Duodenal mucosa (tissue), 2 donors: ENCODE measurements around the gene ARHGAP8.

Source experiments
- H3K27ac ChIP-seq: one replicate; pipeline ENCODE4 v1.7.0; 2013; ENCODE audit warnings: low read depth, low read length
- H3K27me3 ChIP-seq, 2 donors: one replicate each; pipeline ENCODE4 v1.7.0; 2013; ENCODE audit warnings: low read length in 2 of 2, control low read depth in 1 of 2; ENCODE audit not compliant: insufficient read depth in 2 of 2, control insufficient read depth in 1 of 2
- H3K36me3 ChIP-seq, 2 donors: one replicate each; pipeline ENCODE4 v1.7.0; 2013; ENCODE audit warnings: low read length in 2 of 2, control low read depth in 1 of 2; ENCODE audit not compliant: insufficient read depth in 2 of 2, control insufficient read depth in 1 of 2
- H3K4me1 ChIP-seq, 2 donors: one replicate each; pipeline ENCODE4 v1.7.0; 2013; ENCODE audit warnings: low read length in 2 of 2, control low read depth in 1 of 2; ENCODE audit not compliant: insufficient read depth in 2 of 2, control insufficient read depth in 1 of 2
- H3K4me3 ChIP-seq, 2 donors: one replicate each; pipeline ENCODE4 v1.7.0; 2013; ENCODE audit warnings: low read length in 2 of 2, low read depth in 1 of 2
- H3K9ac ChIP-seq, 2 donors: one replicate each; pipeline ENCODE4 v1.7.0; 2013; ENCODE audit warnings: low read length in 2 of 2, low read depth in 1 of 2
- H3K9me3 ChIP-seq, 2 donors: one replicate each; pipeline ENCODE4 v1.7.0; 2013; ENCODE audit warnings: low read length in 2 of 2, control low read depth in 1 of 2; ENCODE audit not compliant: control insufficient read depth in 1 of 2

The ARHGAP8 gene

DNA sequence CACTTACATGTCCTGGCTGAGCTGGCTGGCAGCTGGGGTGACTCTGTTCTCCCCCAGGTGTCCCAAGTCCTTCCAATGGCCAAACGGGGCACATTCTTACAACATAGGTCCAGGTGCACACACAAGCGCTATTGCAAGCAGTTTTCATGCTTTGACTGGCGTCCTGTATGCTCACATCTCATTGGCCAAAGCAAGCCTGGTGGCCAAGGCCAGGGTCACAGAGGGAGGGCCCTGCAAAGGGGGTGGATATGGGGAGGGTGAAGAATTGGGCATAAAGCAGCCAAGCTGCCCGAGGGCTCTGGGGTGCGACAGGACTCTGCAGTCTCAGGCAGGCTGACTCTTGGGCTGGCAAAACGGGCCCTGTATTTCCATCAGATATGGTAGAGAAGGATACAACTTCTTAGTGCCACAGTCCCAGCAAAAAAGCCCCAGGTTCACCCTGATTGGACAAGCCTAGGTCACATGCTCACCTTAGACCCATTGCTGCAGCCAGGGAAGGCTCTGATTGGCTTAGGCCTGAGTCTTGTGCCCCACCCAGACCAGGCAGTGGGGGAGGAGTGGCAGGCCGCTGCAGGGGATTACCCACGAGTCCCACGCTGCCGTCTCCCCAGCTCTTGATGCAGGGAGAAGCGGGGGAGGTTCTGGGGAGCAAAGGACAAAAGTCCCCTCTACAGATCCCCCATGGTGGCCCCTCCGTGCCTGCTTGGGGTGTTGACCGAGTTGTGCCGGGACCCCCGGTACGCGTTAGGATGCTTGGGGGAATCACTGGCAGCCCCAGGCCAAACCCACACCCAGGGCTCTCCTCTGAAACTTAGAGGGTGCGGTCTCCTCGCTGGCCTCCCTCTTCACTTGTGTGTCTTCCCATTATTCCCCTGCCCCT lies 110.8 kb downstream of the ARHGAP8 start:
- Histone ChIP-seq H3K9ac (no peak overlapping the region), H3K4me3 (no peak overlapping the region), H3K27ac (no peak overlapping the region), H3K9me3 (no peaks in the 10 kb centered on the region), H3K4me1 (no peaks in the 10 kb centered on the region), H3K36me3 (no peaks in the 10 kb centered on the region), H3K27me3 (no peaks in the 10 kb centered on the region)

DNA sequence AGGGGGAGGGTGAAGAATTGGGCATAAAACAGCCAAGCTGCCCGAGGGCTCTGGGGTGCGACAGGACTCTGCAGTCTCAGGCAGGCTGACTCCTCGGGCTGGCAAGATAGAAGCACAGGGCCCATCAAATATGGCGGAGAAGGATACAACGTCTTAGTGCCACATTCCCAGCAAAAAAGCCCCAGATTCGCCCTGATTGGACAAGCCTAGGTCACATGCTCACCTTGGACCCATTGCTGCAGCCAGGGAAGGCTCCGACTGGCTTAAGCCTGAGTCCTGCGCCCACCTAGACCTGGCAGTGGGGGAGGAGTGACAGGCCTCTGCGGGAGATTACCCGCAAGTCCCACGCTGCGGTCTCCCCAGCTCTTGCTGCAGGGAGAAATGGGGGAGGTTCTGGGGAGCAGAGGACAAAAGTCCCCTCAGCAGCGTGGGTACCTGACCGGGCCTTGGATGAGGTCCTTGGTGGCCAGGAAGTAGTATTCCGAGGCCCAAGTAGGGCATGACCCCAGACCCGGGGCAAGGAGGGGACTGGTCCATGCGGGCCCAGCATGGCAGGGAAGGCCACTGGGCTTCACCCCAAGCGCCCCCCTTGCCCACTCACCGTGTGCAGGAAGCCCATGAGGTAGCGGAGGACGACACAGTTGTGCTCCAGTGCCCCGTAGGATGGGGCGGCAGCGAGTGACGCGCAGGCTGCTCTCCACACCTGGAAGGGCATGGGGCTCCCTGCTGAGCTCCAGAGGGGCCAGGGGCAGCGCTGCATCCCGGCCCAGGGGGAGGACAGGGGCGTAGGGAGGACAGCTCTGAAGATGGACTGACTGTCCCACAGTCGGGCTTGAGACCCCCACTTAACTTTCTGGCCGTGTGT lies 113.0 kb downstream of the ARHGAP8 start:
- H3K9ac ChIP-seq: no peak overlapping the region
- H3K36me3 ChIP-seq: no peaks in the 10 kb centered on the region

DNA sequence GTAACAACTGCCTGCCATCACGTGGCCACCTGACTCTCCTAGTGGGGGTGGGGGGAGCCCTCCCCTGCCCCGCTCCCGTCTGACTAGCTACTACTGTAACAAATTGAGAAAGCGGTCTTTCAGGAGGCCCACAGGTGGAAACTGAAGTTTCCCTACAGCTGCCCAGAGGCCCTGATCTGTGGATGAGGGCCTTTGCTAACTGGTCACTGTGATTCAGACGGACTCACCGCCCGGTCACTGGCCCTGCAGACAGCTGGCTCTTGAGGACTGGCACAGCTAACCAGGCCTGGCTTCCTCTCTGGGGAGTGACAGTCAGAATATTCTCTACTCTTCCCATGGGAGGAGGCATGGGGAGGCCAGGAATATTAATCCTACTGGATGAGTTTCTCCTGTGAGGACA lies 116.8 kb downstream of the ARHGAP8 start:
- Histone ChIP-seq H3K4me3 (no peak overlapping the region), H3K9ac (no peak overlapping the region), H3K4me1 (no peaks in the 10 kb centered on the region), H3K27ac (no peak overlapping the region), H3K36me3 (no peaks in the 10 kb centered on the region), H3K9me3 (peaks cover 4 to 9% of the 10 kb centered on the region in 2 donors), H3K27me3 (no peaks in the 10 kb centered on the region)

More for the DNA sequence above, 113.0 kb downstream of the ARHGAP8 start:
- Histone ChIP-seq H3K4me3 (no peak overlapping the region), H3K27ac (no peak overlapping the region), H3K4me1 (no peaks in the 10 kb centered on the region), H3K27me3 (no peaks in the 10 kb centered on the region), H3K9me3 (no peaks in the 10 kb centered on the region)

DNA sequence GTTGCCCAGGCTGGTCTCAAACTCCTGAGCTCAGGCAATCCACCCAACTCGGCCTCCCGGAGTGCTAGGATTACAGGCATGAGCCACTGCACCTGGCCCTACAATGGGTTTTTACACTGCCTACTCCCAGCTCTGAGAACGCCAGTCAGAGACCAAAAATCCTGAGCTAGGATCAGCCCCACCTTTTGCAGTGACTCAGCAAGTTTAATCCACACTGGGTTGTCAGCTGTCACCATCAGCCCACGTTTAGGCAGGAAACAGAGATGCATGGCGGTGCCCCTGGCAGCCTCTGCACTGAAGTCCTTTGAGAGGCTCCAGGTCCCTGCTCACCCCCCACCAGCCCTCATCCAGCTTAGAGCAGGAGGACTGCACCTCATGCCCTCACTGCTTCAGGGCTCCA lies 117.6 kb downstream of the ARHGAP8 start:
- no peak overlapping the region for H3K9ac ChIP-seq
- no peak overlapping the region for H3K27ac ChIP-seq
- no peak overlapping the region for H3K4me3 ChIP-seq
- no peaks in the 10 kb centered on the region for H3K4me1 ChIP-seq
- no peaks in the 10 kb centered on the region for H3K36me3 ChIP-seq
- H3K27me3 ChIP-seq: no peaks in the 10 kb centered on the region
- H3K9me3 ChIP-seq: peaks cover 4 to 9% of the 10 kb centered on the region in 2 donors

DNA sequence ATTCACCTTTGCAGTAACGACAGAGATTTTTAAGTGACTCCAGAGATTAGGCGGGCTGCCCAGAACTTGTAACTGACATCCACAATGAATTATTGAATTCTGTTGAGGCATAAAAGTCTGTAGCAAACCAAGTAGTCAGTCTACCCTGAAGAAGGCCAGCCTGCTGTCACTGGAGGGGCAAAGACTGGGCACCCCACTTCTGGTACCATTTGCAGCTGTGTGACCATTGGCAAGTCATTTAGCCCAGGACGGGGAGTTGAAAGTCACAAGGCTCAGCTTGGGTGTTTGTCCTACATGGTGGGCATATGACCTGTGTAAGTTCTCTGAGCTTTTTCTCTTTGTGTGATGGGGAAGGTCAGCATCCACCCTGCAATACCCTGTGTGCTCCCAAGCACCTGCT lies 119.4 kb downstream of the ARHGAP8 start:
- Histone ChIP-seq H3K27ac (no peak overlapping the region), H3K36me3 (no peaks in the 10 kb centered on the region), H3K9ac (no peak overlapping the region), H3K4me1 (no peaks in the 10 kb centered on the region), H3K27me3 (no peaks in the 10 kb centered on the region), H3K4me3 (no peak overlapping the region), H3K9me3 (peaks cover 4 to 13% of the 10 kb centered on the region in 2 donors)

DNA sequence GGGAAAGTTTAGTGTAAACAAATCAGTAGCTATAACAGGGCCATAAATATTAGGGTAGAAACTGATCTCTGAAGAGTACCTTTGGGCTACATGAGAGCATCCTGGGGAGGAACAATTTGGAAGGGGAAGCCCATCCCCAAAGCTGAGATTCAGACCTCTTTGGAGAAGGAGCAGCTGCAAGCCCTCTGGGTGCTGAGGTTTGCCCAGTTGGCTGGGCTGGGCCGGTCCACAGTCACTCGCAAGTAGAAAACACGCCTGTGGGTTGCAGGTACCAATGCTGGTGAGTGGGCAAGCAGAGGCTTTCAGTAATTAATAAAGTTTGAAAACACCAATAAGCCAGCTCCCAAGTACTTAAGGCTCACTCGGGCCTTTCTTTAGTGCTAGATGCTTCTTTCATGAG lies 124.5 kb downstream of the ARHGAP8 start:
- H3K27me3 ChIP-seq: no peaks in the 10 kb centered on the region
- no peak overlapping the region for H3K4me3 ChIP-seq
- H3K36me3 ChIP-seq: no peaks in the 10 kb centered on the region
- H3K4me1 ChIP-seq: no peaks in the 10 kb centered on the region
- H3K27ac ChIP-seq: no peak overlapping the region
- H3K9ac ChIP-seq: no peak overlapping the region
- peaks cover 2 to 7% of the 10 kb centered on the region in 2 donors for H3K9me3 ChIP-seq

DNA sequence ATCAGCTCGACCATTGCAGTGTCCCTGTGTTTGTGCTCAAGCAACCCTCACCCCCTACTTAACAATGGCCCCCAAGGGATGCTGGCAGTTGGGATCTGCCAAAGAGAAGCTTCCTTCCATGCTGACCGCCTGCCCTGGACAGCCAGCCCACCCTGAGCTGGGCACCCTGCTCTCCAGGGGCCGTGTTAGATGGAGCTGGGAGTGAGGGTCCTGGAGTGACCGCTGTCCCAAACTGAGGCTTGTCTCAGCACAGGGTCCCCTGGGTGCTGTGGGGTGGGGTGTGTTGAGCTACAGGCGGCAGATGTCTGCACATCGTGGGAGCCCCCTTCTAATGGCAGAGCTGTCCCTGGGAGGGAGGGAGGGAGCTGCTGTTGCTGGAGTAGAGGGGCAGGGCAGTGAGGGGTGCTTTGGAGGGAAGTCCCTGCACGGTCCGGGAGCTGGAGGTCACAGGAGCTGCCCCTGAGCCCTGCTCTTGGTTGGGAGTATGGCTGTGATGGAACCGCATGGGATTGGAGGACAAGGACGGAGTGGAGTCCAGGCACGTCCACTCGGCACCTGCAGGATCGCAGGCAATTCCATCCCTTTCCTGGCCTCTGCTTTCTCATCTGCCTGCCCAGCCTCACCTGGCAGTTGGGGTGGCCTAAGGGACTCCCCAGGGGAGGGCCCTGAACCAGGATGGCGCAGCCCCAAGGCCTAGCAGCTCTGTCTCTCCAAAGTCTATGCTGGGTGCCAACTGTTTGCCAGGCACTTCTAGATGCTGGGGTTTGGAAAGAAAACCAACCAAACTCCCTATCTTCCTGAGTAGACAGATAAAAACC lies 126.3 kb downstream of the ARHGAP8 start:
- Histone ChIP-seq H3K27ac (no peak overlapping the region), H3K36me3 (no peaks in the 10 kb centered on the region), H3K27me3 (no peaks in the 10 kb centered on the region), H3K4me1 (no peaks in the 10 kb centered on the region), H3K4me3 (no peak overlapping the region), H3K9ac (no peak overlapping the region), H3K9me3 (peaks cover 0 to 6% of the 10 kb centered on the region in 2 donors)

DNA sequence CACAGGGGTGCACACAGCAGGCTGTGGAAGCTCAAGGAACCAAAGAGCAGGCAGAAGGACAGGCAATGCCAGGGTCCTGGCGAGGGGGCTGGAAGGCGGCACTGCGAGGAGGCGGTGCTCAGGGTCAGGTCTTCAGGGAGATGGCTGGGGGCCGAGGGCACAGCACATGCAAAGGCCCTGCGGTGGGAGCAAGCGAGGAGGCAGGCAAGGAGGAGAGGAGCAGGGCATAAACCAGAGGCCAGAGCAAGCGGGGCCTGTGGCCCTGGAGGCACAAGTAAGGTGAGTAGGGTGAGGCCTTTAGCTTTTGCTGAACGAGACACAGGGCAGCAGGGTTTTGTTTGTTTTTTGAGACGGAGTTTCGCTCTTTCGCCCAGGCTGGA lies 126.9 kb downstream of the ARHGAP8 start:
- Histone ChIP-seq H3K9me3 (peaks cover 0 to 6% of the 10 kb centered on the region in 2 donors), H3K4me3 (no peak overlapping the region), H3K27ac (no peak overlapping the region), H3K36me3 (no peaks in the 10 kb centered on the region), H3K9ac (no peak overlapping the region), H3K27me3 (no peaks in the 10 kb centered on the region), H3K4me1 (no peaks in the 10 kb centered on the region)

DNA sequence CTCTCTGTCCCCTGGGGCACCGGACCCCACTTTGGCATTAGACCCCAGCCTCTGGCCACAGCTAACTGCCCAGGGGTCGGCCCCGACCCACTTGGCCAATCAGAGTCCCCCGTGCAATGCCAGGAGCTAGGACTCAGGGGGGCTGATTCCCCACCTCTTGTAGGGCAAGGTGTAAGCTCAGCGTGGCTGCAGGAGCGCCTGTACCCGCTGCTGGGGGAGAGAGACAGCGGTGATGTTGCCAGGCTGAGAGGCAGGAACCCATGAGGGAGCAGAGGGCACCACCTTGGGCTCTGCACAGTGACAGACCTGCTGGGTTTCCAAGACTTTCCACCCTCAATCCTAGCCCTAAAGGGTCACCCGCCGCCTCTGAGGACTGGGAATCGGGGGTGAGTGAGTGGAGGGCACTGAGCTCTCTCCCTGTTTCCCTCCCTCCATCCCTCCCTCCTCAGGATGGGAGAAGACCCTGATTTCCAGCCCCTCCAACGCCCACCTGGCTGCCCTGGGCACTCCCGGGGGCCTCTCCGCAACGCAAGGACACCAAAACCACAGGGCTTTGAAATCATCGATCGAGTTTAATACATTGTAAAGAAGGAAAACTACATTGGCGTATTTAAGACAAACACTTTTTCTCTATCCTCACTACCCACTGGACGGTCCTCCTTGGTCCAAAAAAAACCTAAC lies 128.4 kb downstream of the ARHGAP8 start:
- H3K36me3 ChIP-seq: no peaks in the 10 kb centered on the region
- H3K27ac ChIP-seq: no peak overlapping the region
- H3K9ac ChIP-seq: no peak overlapping the region
- no peaks in the 10 kb centered on the region for H3K27me3 ChIP-seq
- H3K4me1 ChIP-seq: no peaks in the 10 kb centered on the region
- no peak overlapping the region for H3K4me3 ChIP-seq
- peaks cover 0 to 6% of the 10 kb centered on the region in 2 donors for H3K9me3 ChIP-seq
